MM.1S (cell line): ENCODE results near the gene ENTREP3.

ENCODE experiments used
- DNase-seq: peaks from one replicate; pipeline ENCODE4 v3.0.0-alpha.2; 2015
- H2AFZ ChIP-seq: fragments of 300-600 bp; sonication (generic); 2 replicates; pipeline ENCODE4 v1.6.0; 2016; ENCODE audit warnings: antibody characterized with exemption, low read length
- H3F3A ChIP-seq: fragments of 300-600 bp; sonication (generic); 2 replicates; pipeline ENCODE4 v1.6.1; 2016; ENCODE audit warnings: mild to moderate bottlenecking, antibody characterized with exemption, low read length, moderate library complexity, mixed read lengths; ENCODE audit not compliant: insufficient read depth
- H3K27ac ChIP-seq: fragments of 300-600 bp; sonication (generic); 2 replicates; pipeline ENCODE4 v1.5.1; 2016; ENCODE audit warnings: mild to moderate bottlenecking, low read length
- H3K27me3 ChIP-seq: fragments of 300-600 bp; sonication (generic); replicated peaks from 2 replicates; pipeline ENCODE4 v1.6.0; 2016; ENCODE audit warnings: low read length; ENCODE audit not compliant: insufficient read depth
- H3K36me3 ChIP-seq: fragments of 300-600 bp; sonication (generic); replicated peaks from 2 replicates; pipeline ENCODE4 v1.6.1; 2016; ENCODE audit warnings: mild to moderate bottlenecking, low read length, mixed read lengths; ENCODE audit not compliant: insufficient read depth
- H3K4me1 ChIP-seq: fragments of 300-600 bp; sonication (generic); 2 replicates; pipeline ENCODE4 v1.6.1; 2016; ENCODE audit warnings: low read length, mixed read lengths
- H3K4me2 ChIP-seq: fragments of 300-600 bp; sonication (generic); 2 replicates; pipeline ENCODE4 v1.6.0; 2016; ENCODE audit warnings: low read depth, low read length
- H3K4me3 ChIP-seq: fragments of 300-600 bp; sonication (generic); 2 replicates; pipeline ENCODE4 v1.5.1; 2016; ENCODE audit warnings: low read length, mixed read lengths
- H3K79me2 ChIP-seq: fragments of 300-600 bp; sonication (generic); 2 replicates; pipeline ENCODE4 v1.6.1; 2016; ENCODE audit warnings: mixed run types, low read length, mixed read lengths
- H3K9ac ChIP-seq: fragments of 300-600 bp; sonication (generic); 2 replicates; pipeline ENCODE4 v1.6.1; 2016; ENCODE audit warnings: low read length, mixed read lengths
- H3K9me2 ChIP-seq: fragments of 300-600 bp; sonication (generic); replicated peaks from 2 replicates; pipeline ENCODE4 v1.6.1; 2016; ENCODE audit warnings: mild to moderate bottlenecking, low read length, mixed read lengths; ENCODE audit not compliant: insufficient read depth
- H3K9me3 ChIP-seq: fragments of 300-600 bp; sonication (generic); replicated peaks from 2 replicates; pipeline ENCODE4 v1.6.1; 2016; ENCODE audit warnings: mild to moderate bottlenecking, low read length, mixed read lengths; ENCODE audit not compliant: insufficient read depth
- H4K20me1 ChIP-seq: fragments of 300-600 bp; sonication (generic); 2 replicates; pipeline ENCODE4 v1.6.1; 2016; ENCODE audit warnings: mild to moderate bottlenecking, low read length, moderate library complexity, mixed read lengths; ENCODE audit not compliant: insufficient read depth
- CTCF ChIP-seq: fragments of 300-600 bp; sonication (generic); IDR thresholded peaks from 2 replicates; pipeline ENCODE4 v1.5.1; 2016; ENCODE audit warnings: antibody characterized with exemption, low read length, mixed read lengths
- EZH2 ChIP-seq: fragments of 300-600 bp; sonication (generic); optimal IDR thresholded peaks from 2 replicates; pipeline ENCODE3; 2017; ENCODE audit warnings: low read depth, mild to moderate bottlenecking, antibody characterized with exemption, low read length, mixed read lengths
- EZH2phosphoT487 ChIP-seq: fragments of 300-600 bp; sonication (generic); IDR thresholded peaks from 2 replicates; pipeline ENCODE4 v1.6.1; 2018; ENCODE audit warnings: antibody characterized with exemption, low read length

Gene ENTREP3

GRCh38 chr1:155300553-155301329 is 45.5 kb upstream of the ENTREP3 start:
- no peak overlapping the region for H3K27ac ChIP-seq
- peaks cover 13% of the 10 kb centered on the region for H3F3A ChIP-seq
- H3K4me1 ChIP-seq, result peaks cover 15% of the 10 kb centered on the region
- no peaks in the 10 kb centered on the region for H3K79me2 ChIP-seq
- no peak overlapping the region for H3K4me2 ChIP-seq
- no peak overlapping the region for H3K4me3 ChIP-seq
- no peak overlapping the region for H2AFZ ChIP-seq
- no peak for TF ChIP-seq CTCF
- no peak for TF ChIP-seq EZH2phosphoT487
- no peak for TF ChIP-seq EZH2
- no peaks in the 10 kb centered on the region for H4K20me1 ChIP-seq
- no peaks in the 10 kb centered on the region for H3K36me3 ChIP-seq
- H3K27me3 ChIP-seq, result no peaks in the 10 kb centered on the region
- no peak for DNase-seq
- H3K9me3 ChIP-seq, result no peaks in the 10 kb centered on the region
- no peak overlapping the region for H3K9ac ChIP-seq
- no peaks in the 10 kb centered on the region for H3K9me2 ChIP-seq

GRCh38 chr1:155300024-155300423 is 44.7 kb upstream of the ENTREP3 start:
- peaks cover 13% of the 10 kb centered on the region for H3F3A ChIP-seq
- H3K79me2 ChIP-seq, result no peaks in the 10 kb centered on the region
- no peak for DNase-seq
- no peaks in the 10 kb centered on the region for H4K20me1 ChIP-seq
- no peaks in the 10 kb centered on the region for H3K9me3 ChIP-seq
- no peaks in the 10 kb centered on the region for H3K36me3 ChIP-seq
- no peak overlapping the region for H3K4me2 ChIP-seq
- H3K4me1 ChIP-seq, result peaks cover 15% of the 10 kb centered on the region
- no peak overlapping the region for H3K9ac ChIP-seq
- no peak overlapping the region for H3K4me3 ChIP-seq
- no peak overlapping the region for H2AFZ ChIP-seq
- H3K27me3 ChIP-seq, result no peaks in the 10 kb centered on the region
- H3K9me2 ChIP-seq, result no peaks in the 10 kb centered on the region
- TF ChIP-seq EZH2, result no peak
- TF ChIP-seq CTCF, result no peak
- no peak for TF ChIP-seq EZH2phosphoT487
- H3K27ac ChIP-seq, result no peak overlapping the region

- Histone ChIP-seq H3F3A (peaks cover 13% of the 10 kb centered on the region), H3K9me3 (no peaks in the 10 kb centered on the region), H3K36me3 (no peaks in the 10 kb centered on the region), H3K4me3 (peak overlapping the region; percentile 37), H3K4me1 (peaks cover 15% of the 10 kb centered on the region), H3K27me3 (0 out of 2 replicates have a peak, but pooled peaks cover 6% of the 10 kb centered on the region), H3K4me2 (peak overlapping the region; percentile 80), H3K79me2 (no peaks in the 10 kb centered on the region), H2AFZ (peak overlapping the region; percentile 71), H3K9me2 (no peaks in the 10 kb centered on the region), H4K20me1 (no peaks in the 10 kb centered on the region), H3K27ac (peak overlapping the region; percentile 68), H3K9ac (peak overlapping the region; percentile 37; the same call in 1 of the 2 replicates)
- TF ChIP-seq CTCF (peak; percentile 28; the same call in 1 of the 2 replicates), EZH2phosphoT487 (no peak)
- peak; percentile 83 for DNase-seq
Measured at GRCh38 chr1:155297384-155297783, 42.1 kb upstream of the ENTREP3 start.
